ENCODE data around the gene SERINC1. TPM values are rescaled to one million over a fixed set of nuclear protein-coding genes. Genes with fewer than 3 reads are reported as not detected.

SERINC1 gene
- total RNA-seq, 4 donors from 2014 or later, result 125 to 159 (median 134) TPM

GRCh38 chr6:122449069-122449468, 22.5 kb downstream of the SERINC1 start:
- no peak overlapping the region for H3K4me3 ChIP-seq (ENCODE audit: low read depth, poor library complexity, severe bottlenecking)
- TF ChIP-seq POLR2A (IDR thresholded peaks at IDR 0.05), result no peak
- TF ChIP-seq, protein P1, sequence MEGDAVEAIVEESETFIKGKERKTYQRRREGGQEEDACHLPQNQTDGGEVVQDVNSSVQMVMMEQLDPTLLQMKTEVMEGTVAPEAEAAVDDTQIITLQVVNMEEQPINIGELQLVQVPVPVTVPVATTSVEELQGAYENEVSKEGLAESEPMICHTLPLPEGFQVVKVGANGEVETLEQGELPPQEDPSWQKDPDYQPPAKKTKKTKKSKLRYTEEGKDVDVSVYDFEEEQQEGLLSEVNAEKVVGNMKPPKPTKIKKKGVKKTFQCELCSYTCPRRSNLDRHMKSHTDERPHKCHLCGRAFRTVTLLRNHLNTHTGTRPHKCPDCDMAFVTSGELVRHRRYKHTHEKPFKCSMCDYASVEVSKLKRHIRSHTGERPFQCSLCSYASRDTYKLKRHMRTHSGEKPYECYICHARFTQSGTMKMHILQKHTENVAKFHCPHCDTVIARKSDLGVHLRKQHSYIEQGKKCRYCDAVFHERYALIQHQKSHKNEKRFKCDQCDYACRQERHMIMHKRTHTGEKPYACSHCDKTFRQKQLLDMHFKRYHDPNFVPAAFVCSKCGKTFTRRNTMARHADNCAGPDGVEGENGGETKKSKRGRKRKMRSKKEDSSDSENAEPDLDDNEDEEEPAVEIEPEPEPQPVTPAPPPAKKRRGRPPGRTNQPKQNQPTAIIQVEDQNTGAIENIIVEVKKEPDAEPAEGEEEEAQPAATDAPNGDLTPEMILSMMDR (IDR thresholded peaks at IDR 0.05), result no peak
- intact Hi-C loops (cut with DNase I; ENCODE audit: low total_unique reads), result no loop called here
- DNase-seq (ENCODE audit: low spot score in 2 of 2), result no peak
- 97 to 100% methylated on average over 1 of the region's 1 CpG for WGBS, 2 donors

- intact Hi-C loops (cut with DNase I; ENCODE audit: low total_unique reads), result no loop called here
- DNase-seq (ENCODE audit: low spot score in 2 of 2), result no peak
- TF ChIP-seq, protein P1 (IDR thresholded peaks at IDR 0.05), result no peak
- TF ChIP-seq POLR2A (IDR thresholded peaks at IDR 0.05), result no peak
- no peak overlapping the region for H3K4me3 ChIP-seq (ENCODE audit: low read depth, poor library complexity, severe bottlenecking)
- WGBS, 2 donors, result 97 to 100% methylated on average over 1 of the region's 1 CpG
Measured at GRCh38 chr6:122445274-122445673, 26.3 kb downstream of the SERINC1 start.

DNA sequence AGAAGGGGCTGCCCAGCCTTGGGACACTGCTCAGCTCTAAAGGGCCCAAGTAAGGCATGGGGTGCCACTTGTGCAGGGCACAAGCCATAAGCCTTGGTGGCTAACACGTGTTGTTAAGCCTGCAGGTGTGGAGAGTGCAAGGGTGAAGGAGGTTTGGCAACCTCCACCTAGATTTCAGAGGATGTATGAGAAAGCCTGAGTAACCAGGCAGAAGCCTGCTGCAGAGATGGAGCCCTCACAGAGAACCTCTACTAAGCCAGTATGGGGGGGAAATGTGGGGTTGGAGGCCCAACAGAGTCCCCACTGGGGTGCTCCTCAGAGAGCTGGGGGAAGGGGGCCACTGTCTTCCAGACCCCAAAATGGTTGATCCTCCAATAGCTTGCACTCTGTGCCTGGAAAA, 32.6 kb downstream of the SERINC1 start:
- 88 to 100% methylated on average over 1 of the region's 1 CpG for WGBS, 2 donors
- no peak for DNase-seq (ENCODE audit: low spot score in 2 of 2)
- TF ChIP-seq, protein P1 (IDR thresholded peaks at IDR 0.05), result no peak
- TF ChIP-seq POLR2A (IDR thresholded peaks at IDR 0.05), result no peak
- H3K4me3 ChIP-seq (ENCODE audit: low read depth, poor library complexity, severe bottlenecking), result no peak overlapping the region
- intact Hi-C loops (cut with DNase I; ENCODE audit: low total_unique reads), result no loop called here

GRCh38 chr6:122432816-122433215, 38.8 kb downstream of the SERINC1 start:
- H3K4me3 ChIP-seq (ENCODE audit: low read depth, poor library complexity, severe bottlenecking), result no peak overlapping the region
- 93 to 94% methylated on average over 3 of the region's 3 CpGs for WGBS, 2 donors
- intact Hi-C loops (cut with DNase I; ENCODE audit: low total_unique reads), result no loop called here
- TF ChIP-seq POLR2A (IDR thresholded peaks at IDR 0.05), result no peak
- TF ChIP-seq, protein P1 (IDR thresholded peaks at IDR 0.05), result no peak
- DNase-seq (ENCODE audit: low spot score in 2 of 2), result no peak

DNA sequence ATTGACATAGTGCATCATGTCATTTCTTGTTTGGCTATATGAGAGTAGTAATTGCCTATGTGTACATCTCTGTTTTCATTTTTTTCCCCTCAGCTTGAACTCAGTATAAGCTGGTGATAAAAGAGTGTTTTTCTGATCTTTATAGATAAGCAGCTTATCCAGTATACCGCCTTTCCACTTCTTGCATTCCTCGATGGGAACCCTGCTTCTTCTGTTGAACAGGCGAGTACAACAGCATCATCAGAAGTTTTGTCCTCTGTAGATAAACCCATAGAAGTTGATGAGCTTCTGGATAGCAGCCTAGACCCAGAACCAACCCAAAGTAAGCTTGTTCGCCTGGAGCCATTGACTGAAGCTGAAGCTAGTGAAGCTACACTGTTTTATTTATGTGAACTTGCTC, 39.8 kb downstream of the SERINC1 start:
- intact Hi-C loops (cut with DNase I; ENCODE audit: low total_unique reads), result no loop called here
- TF ChIP-seq POLR2A (IDR thresholded peaks at IDR 0.05), result no peak
- TF ChIP-seq, protein P1 (IDR thresholded peaks at IDR 0.05), result no peak
- H3K4me3 ChIP-seq (ENCODE audit: low read depth, poor library complexity, severe bottlenecking), result no peak overlapping the region
- WGBS, 2 donors, result 91% methylated on average over 4 of the region's 4 CpGs
- no peak for DNase-seq (ENCODE audit: low spot score in 2 of 2)

DNA sequence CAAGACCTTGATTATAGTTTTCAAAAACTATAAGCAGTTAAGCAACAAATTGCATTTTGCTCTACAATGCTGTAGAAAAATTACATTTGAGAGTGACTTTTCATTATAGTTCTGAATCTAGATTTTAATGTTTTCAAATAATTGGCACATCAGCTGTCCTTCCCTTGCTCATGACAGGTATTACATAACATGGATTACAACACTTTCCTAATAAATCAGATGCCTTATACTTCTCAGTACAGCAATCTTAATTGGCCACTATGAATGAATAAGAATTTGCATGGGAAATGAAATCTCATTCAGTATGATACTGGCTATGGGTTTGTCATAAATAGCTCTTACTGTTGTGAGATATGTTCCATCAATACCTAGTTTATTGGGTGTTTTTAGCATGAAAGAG, 42.3 kb downstream of the SERINC1 start:
- TF ChIP-seq, protein P1 (IDR thresholded peaks at IDR 0.05), result no peak
- no peak for TF ChIP-seq POLR2A (IDR thresholded peaks at IDR 0.05)
- no peak for DNase-seq (ENCODE audit: low spot score in 2 of 2)
- intact Hi-C loops (cut with DNase I; ENCODE audit: low total_unique reads), result no loop called here
- no peak overlapping the region for H3K4me3 ChIP-seq (ENCODE audit: low read depth, poor library complexity, severe bottlenecking)

Data from lower leg skin (tissue), 4 donors.